ENCODE data around the gene PRICKLE2.

Gene PRICKLE2

DNA sequence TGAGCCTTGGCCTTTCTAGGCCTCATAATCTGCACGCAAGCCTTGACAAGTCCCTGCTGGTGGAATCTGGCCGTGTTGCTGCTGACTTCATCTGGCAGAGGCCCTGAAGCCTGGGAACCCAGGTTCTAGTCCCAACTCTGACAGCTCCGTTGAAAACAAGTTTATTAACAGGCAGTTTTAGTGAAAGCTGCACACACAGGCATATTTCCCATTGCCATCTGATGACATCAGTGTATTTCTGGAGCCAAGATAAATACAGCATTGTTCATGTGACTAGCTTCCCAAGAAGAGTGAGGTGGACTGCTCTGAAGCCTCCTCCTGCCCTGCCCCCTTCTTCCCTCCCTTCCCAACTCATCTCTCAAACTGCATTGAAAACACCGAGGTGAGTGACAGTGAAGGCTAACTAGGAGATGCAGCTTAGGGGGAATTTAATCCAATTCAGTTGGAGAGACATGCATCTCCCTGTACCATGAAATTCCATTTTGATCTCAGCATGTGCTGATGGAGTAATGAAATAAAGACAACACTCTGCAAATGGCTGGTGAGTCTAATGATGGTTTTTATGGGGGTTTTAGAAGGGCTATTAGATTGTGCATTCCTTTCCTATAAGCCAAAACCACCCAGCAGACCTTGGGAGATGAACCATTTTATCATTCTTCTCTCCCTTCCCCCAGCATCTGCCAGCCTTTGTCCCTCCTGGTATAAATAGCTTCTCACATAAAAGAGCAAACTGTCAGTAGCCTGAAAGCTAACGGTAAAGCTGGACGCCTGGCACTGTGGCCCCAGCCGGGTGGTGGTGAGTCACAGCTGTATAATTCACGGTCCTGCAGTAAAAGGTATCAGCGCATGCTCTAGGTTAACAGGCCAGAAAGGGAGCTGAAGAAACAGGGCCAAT, 38.0 kb downstream of the PRICKLE2 start:
- DNase-seq: no peak

GRCh38 chr3:64186667-64187064, 38.6 kb downstream of the PRICKLE2 start:
- no peak for DNase-seq

DNA sequence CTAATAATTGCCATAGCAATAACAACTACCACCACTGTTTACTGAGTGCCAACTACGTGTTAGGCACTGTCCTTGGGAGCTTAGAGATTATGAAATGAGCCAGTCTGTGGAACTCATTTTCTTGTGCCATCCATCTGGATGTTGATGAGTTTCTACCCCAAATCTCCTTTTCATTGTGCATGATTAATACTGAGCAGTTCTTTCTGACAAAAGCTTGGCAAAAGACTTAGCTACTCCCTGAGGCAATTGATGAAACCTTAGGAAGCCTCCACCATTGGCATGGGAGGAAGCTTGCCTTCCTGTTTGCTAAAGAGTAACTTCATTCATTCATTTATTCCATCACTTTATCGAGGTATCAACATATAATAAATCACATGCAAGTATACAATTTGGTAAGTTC, 39.8 kb downstream of the PRICKLE2 start:
- DNase-seq: no peak

DNA sequence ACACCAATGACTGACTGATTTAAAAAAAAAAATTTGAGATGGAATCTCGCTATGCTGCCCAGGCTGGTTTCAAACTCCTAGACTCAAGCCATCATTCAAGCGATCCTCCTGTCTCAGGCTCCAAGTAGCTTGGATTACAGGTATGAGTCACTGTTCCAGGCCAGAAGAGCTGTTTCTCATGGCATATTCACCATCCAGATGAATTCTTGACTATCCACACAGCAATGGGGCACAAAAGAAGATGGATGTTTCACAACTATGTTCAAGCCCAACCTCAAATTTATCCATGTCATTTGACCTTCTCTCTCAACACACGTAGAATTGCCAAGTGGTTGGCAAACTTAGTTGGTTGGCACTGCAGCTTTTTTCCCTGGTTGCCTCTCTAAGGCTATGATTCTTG, 40.6 kb downstream of the PRICKLE2 start:
- no peak for DNase-seq

DNA sequence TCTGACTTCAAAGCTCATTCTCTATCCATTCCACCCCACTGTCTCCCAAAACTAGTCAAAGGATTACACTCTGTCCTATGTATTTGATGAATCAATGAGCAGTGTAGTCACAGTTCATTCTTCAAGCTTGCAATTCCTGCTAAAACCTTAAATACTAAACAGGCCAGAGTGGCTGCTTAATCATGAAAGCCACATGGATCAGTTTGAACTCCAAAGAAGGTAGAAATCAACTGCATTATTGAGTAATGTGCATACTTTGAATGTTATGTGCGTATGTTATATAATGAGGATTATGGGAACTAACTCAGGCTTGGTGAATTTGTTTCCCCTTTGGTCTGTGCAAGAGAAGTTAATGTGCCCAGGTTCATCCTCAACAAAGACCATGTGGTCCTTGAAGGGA, 45.4 kb downstream of the PRICKLE2 start:
- no peak for DNase-seq

DNA sequence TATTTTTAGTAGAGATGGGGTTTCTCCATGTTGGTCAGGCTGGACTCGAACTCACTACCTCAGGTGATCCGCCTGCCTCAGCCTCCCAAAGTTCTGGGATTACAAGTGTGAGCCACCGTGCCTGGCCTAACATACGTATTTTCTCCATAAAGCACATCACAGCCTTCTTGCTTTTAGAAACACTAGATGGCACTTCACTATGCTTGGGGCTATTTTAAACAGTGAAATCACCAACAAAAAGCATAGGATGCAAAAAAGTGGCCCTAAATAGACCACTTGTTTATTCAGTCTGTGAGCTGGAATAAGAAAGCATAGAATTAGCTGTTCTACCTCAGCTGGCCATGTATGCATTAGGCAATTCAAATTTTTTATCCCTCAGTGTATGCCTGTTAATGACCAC, 46.0 kb downstream of the PRICKLE2 start:
- DNase-seq: no peak

GRCh38 chr3:64178419-64178818, 46.8 kb downstream of the PRICKLE2 start:
- no peak for DNase-seq

- DNase-seq: no peak
These were observed 48.7 kb downstream of the PRICKLE2 start for GRCh38 chr3:64176461-64176996.

GRCh38 chr3:64174328-64174727, 50.9 kb downstream of the PRICKLE2 start:
- DNase-seq: no peak

GRCh38 chr3:64173563-64173962, 51.7 kb downstream of the PRICKLE2 start:
- DNase-seq: no peak

DNA sequence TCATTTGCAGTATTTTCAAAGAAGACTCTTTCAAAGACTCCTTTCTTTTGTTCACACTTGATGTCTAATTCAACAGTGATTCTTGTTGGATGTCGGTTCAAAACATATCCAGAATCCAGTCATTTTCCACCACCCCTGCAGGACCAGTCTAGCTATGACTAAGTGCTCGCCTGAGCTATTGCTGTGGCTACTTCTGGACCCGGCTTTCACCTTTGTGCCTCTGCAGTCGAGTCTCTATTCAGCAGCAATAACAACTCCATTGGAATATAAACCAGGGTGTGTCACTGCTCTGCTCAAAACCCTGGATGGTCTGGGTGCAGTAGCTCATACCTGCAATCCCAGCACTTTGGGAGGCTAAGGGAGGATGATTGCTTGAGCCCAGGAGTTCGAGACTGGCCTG, 55.0 kb downstream of the PRICKLE2 start:
- DNase-seq: no peak

DNA sequence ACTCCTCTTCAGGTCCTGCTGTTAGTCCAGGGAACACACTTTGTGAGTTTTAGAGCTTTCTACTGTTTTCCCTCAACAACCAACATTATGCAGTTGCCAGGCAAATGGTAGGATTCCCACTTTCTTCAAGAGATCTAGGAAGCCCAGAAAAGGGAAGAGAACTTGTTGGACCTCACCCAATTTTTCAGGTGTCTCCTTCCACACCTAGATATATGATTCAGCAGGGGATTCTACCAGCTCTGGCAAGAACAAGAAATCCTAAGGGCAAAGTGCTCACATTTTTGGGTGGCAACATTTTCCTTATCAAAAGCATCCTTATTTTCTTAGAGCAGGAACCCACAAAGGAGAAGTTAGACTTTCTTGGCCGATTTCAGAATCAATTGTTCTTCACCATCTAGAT, 57.4 kb downstream of the PRICKLE2 start:
- no peak for DNase-seq

DNA sequence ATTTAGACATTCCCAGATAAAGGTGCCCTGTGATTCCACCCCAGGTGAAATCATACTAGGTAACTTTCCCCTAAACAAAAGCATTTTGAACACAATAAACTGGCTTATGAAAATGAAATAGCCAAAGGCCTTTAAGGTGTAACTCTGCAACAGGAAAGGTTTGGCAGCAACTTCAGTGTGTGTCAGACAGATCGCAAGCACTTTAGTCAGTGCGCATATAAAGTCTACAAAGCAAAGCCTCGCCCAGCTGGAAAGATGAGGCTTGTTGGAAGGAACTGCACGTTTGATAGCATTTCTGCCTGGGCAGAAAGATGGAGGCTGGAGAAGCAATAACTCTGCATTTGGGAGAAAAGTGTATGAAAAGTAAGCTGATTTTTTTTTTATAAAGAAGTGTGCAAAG, 57.9 kb downstream of the PRICKLE2 start:
- DNase-seq: no peak

DNA sequence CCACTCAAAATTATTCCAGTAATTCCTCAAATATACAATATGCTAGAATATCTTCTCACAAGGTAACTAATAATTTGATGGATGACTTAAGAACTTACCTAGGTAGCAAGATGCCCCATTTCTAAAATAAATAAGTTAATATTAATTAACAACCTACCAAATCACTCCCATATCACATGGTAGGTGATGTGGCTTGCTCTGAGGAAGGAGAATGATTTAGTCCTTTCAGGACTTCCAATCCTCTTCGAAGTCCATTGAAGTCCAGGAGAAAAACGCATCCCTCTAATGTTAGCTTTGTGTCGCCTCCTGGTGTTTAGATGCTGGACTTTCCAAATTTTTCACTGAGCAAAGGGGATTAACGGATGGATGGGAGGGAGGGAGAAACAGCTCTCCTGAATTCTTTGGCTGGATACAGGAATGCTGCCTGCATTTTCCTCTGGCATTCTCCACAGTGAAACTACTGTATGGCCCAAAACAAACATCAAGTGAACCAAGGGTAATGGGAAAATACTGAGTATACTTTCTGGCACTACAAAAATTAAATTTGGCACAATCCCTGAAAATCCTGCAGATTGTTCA, 58.6 kb downstream of the PRICKLE2 start:
- DNase-seq: no peak

GRCh38 chr3:64164349-64164748, 60.9 kb downstream of the PRICKLE2 start:
- DNase-seq: no peak

- DNase-seq: peak; percentile 45
These were observed 61.5 kb downstream of the PRICKLE2 start for GRCh38 chr3:64163755-64164148.

- DNase-seq: no peak
These were observed 62.1 kb downstream of the PRICKLE2 start for GRCh38 chr3:64163019-64163754.

DNA sequence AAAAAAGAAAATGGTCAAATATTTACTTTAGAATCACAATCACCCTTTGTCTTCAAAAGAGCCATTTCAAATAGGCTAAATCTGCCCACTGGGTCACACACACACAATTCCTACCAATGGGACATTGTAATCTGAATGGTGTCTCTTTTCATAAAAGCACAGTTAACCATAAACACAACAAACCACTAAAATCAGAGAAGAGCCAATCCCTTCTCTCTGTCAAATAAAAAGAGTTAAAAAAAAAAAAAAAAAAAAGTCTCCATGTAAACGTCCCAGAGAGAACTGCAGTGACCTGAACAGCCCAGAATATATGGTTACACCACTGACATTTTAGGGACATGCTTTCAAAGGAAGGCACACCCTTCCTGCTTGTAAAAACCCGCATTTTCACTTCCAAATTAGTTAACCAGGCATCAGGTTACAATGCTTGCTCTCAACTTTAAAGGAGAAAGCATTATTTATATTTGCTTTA, 63.7 kb downstream of the PRICKLE2 start:
- no peak for DNase-seq

DNA sequence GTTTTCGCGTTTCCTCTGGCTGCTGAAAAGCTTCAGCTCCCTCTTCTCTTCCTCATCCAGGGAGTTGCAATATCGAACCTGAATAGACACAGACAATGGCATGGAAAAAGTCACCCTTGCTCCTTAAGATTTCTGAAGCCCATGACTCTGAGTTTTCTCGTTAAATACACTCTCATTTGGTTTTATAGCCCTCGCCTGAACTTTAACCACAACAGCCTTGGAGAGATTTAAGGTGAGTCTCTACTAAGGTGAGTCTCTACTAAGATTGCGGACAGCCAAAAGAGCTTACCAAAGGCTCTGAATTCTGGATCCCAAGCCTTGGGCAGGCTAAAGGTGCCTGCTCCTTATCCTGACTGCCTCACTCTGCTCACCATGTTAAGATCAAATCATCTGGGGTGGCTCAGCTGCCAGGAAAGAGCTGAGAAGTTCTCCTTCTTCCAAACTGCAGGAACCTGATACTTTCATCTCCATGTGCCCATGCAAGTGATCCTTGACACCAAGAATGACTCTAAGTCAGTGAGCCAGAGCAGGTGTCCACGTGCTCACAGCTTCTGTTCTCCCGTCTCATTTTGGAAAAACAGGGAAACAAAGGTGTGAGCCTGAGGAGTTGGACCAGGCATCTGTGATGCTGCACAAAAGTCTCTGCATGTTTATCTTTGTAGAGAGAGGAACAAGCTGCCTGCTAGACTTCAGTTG, 65.1 kb downstream of the PRICKLE2 start:
- no peak for DNase-seq

DNA sequence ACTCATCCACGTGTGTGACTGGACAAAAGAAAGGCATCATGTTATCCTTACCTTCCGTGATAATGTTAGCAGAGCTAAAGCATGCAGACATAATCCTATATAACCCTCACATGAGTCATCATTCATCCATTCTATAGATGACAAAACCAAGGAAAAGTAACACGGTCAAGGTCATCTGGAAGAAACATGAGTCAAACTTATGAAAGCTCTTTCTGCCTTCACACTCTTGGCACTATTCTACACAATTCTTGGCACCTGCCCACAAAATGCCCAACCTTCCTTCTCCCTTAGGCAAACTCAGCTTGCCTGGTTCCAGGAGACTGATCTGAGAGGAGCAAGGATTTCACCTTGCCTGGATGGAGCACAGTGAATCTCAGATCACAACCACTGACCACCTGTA, 66.9 kb downstream of the PRICKLE2 start:
- no peak for DNase-seq

- DNase-seq: peak; percentile 21
These were observed 67.9 kb downstream of the PRICKLE2 start for GRCh38 chr3:64157150-64158035.

DNA sequence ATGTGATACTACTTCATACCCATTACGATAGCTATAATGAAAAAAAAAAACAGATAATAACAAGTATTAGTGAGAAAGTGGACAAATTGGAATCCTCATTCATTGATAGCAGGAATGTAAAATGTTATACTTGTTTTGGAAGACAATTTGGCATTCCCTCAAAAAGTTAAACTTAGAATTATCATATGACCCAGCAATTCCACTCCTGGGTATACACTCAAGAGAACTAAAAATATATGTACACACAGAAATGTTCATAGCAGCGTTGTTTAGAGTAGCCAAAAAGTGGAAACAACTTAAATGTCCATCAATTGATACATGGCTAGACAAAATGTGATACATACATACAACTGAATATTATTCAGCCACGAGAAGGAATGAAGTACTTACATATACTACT, 69.9 kb downstream of the PRICKLE2 start:
- no peak for DNase-seq

All from NCI-H510A (cell line).